Upper lobe of right lung (tissue), 1 donor: ENCODE measurements around the gene FAAP100. TPM values are rescaled to one million over a fixed set of nuclear protein-coding genes. Genes with fewer than 3 reads are reported as not detected.

ENCODE experiments used
- ATAC-seq: fragments of 200-7000 bp; cut with Tn5 transposase; one replicate; pipeline ENCODE4 v1.9.1; 2020; ENCODE audit warnings: mild to moderate bottlenecking, moderate library complexity
- DNase-seq: peaks from one replicate; pipeline ENCODE4 v3.0.0-alpha.2; 2020
- H3K27ac ChIP-seq: fragments of 200-600 bp; one replicate; pipeline ENCODE4 v1.8.0; 2022
- H3K27me3 ChIP-seq: fragments of 200-600 bp; one replicate; pipeline ENCODE4 v1.8.0; 2022; ENCODE audit warnings: mild to moderate bottlenecking
- H3K36me3 ChIP-seq: fragments of 200-600 bp; one replicate; pipeline ENCODE4 v1.8.0; 2022
- H3K4me1 ChIP-seq: fragments of 200-600 bp; one replicate; pipeline ENCODE4 v1.8.0; 2022
- H3K4me3 ChIP-seq: fragments of 200-600 bp; one replicate; pipeline ENCODE4 v1.8.0; 2022; ENCODE audit warnings: mild to moderate bottlenecking
- H3K9me3 ChIP-seq: fragments of 200-600 bp; one replicate; pipeline ENCODE4 v1.8.0; 2022
- intact Hi-C: fragments of 100-400 bp; cut with DNase I; formaldehyde crosslinking; loops from one replicate; pipeline ENCODE4 v1.11.0; 2022
- total RNA-seq: library from RNA; stranded (reverse); fragmentation: NEBNext Ultra II Directional; extraction: Animal tissue kit (Norgen Biotek cat#: 25700); gene quantifications from one replicate; pipeline ENCODE4 v1.2.1, GENCODE V29; 2021
- TF ChIP-seq, protein P1 (sequence below): fragments of 200-600 bp; IDR thresholded peaks from one replicate; pipeline ENCODE4 v1.8.0; 2022; ENCODE audit warnings: antibody characterized with exemption
- donor health status: DM: no; HTN: yes; CAD: no; lungs with severe emphysema.

Gene FAAP100
- total RNA-seq, 1 donor from 2014 or later = 27.3 TPM

DNA sequence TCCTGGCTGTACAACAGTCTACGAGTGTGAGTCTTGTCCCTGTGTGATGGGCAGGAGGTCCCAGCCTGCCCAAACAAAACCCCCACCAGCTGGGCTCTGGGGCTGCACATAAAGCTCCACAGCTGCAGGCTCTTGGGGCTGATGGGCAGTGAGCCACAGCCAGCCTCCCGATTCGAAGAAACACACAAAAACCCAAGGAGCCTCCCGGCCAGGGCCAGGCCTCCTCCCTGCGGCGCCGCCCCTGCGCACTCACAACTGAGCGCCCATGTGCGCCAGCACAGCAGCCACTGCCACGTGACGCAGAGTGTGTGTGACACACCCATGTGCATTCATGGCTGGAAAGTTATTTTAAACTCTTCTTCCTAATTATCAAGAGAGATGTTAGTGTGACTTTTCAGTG, 30.6 kb upstream of the FAAP100 start:
- Histone ChIP-seq H3K4me1 (no peaks in the 10 kb centered on the region), H3K9me3 (no peaks in the 10 kb centered on the region), H3K36me3 (peaks cover 90% of the 10 kb centered on the region), H3K27ac (no peak overlapping the region), H3K27me3 (no peaks in the 10 kb centered on the region), H3K4me3 (no peak overlapping the region)
- intact Hi-C loops = loop anchor here (10.0 kb wide), 1 partner anchor 328 kb away; no protein-coding TSS in a partner anchor
- TF ChIP-seq, protein P1, sequence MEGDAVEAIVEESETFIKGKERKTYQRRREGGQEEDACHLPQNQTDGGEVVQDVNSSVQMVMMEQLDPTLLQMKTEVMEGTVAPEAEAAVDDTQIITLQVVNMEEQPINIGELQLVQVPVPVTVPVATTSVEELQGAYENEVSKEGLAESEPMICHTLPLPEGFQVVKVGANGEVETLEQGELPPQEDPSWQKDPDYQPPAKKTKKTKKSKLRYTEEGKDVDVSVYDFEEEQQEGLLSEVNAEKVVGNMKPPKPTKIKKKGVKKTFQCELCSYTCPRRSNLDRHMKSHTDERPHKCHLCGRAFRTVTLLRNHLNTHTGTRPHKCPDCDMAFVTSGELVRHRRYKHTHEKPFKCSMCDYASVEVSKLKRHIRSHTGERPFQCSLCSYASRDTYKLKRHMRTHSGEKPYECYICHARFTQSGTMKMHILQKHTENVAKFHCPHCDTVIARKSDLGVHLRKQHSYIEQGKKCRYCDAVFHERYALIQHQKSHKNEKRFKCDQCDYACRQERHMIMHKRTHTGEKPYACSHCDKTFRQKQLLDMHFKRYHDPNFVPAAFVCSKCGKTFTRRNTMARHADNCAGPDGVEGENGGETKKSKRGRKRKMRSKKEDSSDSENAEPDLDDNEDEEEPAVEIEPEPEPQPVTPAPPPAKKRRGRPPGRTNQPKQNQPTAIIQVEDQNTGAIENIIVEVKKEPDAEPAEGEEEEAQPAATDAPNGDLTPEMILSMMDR = no peak
- ATAC-seq = no peak
- no peak for DNase-seq

DNA sequence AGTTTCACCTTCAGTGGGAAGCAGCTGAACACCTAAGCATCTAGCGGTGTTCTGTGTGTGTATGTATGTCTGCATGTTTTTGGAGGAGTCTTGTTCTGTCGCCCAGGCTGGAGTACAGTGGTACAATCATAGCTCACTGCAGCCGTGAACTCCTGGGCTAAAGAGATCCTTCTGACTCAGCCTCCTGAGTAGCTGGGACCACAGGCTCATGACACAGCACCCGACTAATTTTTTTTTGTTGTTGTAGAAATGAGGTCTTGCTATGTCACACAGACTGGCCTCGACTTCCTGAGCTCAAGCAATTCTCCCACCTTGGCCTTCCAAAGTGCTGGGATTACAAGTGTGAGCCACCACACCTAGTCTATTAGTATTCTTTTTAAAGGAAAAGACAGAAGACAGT, 30.2 kb upstream of the FAAP100 start:
- DNase-seq = no peak
- TF ChIP-seq, protein P1 = no peak
- Histone ChIP-seq H3K36me3 (peaks cover 88% of the 10 kb centered on the region), H3K4me3 (no peak overlapping the region), H3K4me1 (no peaks in the 10 kb centered on the region), H3K9me3 (no peaks in the 10 kb centered on the region), H3K27me3 (no peaks in the 10 kb centered on the region), H3K27ac (no peak overlapping the region)
- intact Hi-C loops = loop anchor here (10.0 kb wide), 1 partner anchor 328 kb away; no protein-coding TSS in a partner anchor
- no peak for ATAC-seq

DNA sequence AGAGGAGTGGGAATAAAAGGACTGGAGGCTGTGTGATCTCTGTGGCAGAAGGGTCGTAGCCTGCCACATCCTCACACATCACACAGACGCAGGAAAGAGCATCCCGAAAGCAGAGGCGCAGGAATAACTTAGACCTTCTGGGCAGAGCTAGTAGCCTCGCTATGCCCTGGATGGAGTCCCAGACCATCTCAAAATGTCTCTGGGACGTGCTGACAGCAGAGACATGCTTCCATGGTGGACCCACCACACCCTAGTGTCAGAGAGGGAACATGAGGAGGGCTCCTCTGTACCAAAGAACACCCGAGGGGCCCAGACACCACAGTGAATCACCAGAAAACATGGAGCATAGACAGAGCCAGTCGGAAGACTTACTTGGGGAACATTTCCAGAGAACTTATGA, 29.6 kb upstream of the FAAP100 start:
- ATAC-seq (no peak), DNase-seq (no peak)
- peaks cover 82% of the 10 kb centered on the region for H3K36me3 ChIP-seq
- no peaks in the 10 kb centered on the region for H3K9me3 ChIP-seq
- TF ChIP-seq, protein P1 = no peak
- H3K4me1 ChIP-seq = no peaks in the 10 kb centered on the region
- H3K27me3 ChIP-seq = no peaks in the 10 kb centered on the region
- no peak overlapping the region for H3K27ac ChIP-seq
- H3K4me3 ChIP-seq = no peak overlapping the region
- intact Hi-C loops = loop anchor here (10.0 kb wide), 1 partner anchor 327 kb away; no protein-coding TSS in a partner anchor

GRCh38 chr17:81580481-81580880, 28.3 kb upstream of the FAAP100 start:
- Histone ChIP-seq H3K27ac (no peak overlapping the region), H3K4me1 (no peaks in the 10 kb centered on the region), H3K36me3 (peaks cover 72% of the 10 kb centered on the region), H3K4me3 (no peak overlapping the region), H3K9me3 (no peaks in the 10 kb centered on the region), H3K27me3 (no peaks in the 10 kb centered on the region)
- TF ChIP-seq, protein P1 = no peak
- intact Hi-C loops = loop anchor here (10.0 kb wide), 1 partner anchor 326 kb away; no protein-coding TSS in a partner anchor
- DNase-seq (no peak), ATAC-seq (no peak)

DNA sequence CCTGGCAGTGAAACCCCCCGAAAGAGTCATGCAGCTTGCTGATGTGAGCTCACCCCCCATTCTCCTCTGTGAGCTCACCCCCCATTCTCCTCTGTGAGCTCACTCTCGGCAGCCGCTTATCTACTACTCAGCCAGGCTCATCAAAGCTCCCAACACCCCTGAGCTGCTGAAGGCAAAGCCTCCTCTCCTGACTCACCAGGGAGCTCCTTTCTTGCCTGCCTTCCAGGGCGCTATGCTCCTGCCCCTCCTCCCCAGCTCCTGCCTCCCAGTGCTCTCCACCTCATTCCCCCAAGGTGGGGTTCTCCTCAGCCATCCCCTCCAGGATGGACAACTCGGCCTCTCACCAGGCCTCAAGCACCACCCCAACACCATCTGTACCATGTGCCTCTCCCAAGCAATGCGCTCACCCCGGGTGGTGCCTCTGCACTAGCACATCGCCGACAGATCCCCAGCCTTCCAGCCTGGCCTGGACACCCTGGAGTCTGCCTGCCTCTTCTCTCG, 27.7 kb upstream of the FAAP100 start:
- ATAC-seq (no peak), DNase-seq (no peak)
- no peaks in the 10 kb centered on the region for H3K4me1 ChIP-seq
- H3K27ac ChIP-seq = no peak overlapping the region
- H3K4me3 ChIP-seq = no peak overlapping the region
- H3K36me3 ChIP-seq = peaks cover 70% of the 10 kb centered on the region
- intact Hi-C loops = loop anchor here (10.0 kb wide), 1 partner anchor 325 kb away; no protein-coding TSS in a partner anchor
- no peaks in the 10 kb centered on the region for H3K27me3 ChIP-seq
- no peaks in the 10 kb centered on the region for H3K9me3 ChIP-seq
- TF ChIP-seq, protein P1 = no peak

DNA sequence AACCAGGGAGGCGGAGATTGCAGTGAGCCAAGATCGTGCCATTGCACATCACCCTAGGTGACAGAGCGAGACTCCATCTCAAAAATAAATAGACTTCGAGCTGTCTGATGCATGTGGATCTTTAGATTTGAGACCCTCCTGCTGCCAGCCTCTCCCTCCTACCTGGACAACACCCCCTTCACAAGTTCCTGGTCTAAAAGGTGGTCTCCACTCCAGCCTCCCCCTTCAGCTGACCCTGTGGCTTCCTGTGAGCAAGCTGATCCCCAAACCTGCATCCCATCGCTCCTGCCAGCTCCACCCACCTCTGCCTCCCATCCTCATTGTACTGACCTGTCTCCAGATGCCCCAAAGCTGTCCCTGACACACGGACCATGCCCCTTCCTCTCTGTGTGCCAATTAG, 27.1 kb upstream of the FAAP100 start:
- no peaks in the 10 kb centered on the region for H3K4me1 ChIP-seq
- DNase-seq (no peak), ATAC-seq (no peak)
- intact Hi-C loops = no loop called here
- no peaks in the 10 kb centered on the region for H3K9me3 ChIP-seq
- H3K36me3 ChIP-seq = peaks cover 68% of the 10 kb centered on the region
- H3K4me3 ChIP-seq = no peak overlapping the region
- no peak overlapping the region for H3K27ac ChIP-seq
- no peaks in the 10 kb centered on the region for H3K27me3 ChIP-seq
- TF ChIP-seq, protein P1 = no peak
